GM21717 (cell line): Measurements from ENCODE around the gene SMIM1.
"Not testable (repeated sequence)": the region's sequence is repeated elsewhere in the genome, so short reads cannot be mapped to it uniquely, and the experiment has no call there.

Experiments
- ATAC-seq: cut with Tn5 transposase; IDR thresholded peaks from one replicate; pipeline ENCODE4 v1.9.1; 2021; ENCODE audit warnings: mild to moderate bottlenecking, moderate library complexity; ENCODE audit not compliant: unreplicated experiment

SMIM1 gene

GRCh38 chr1:3736131-3736561 lies 36.4 kb upstream of the SMIM1 start:
- ATAC-seq = no peak

GRCh38 chr1:3736708-3737107 lies 35.8 kb upstream of the SMIM1 start:
- ATAC-seq = no peak

DNA sequence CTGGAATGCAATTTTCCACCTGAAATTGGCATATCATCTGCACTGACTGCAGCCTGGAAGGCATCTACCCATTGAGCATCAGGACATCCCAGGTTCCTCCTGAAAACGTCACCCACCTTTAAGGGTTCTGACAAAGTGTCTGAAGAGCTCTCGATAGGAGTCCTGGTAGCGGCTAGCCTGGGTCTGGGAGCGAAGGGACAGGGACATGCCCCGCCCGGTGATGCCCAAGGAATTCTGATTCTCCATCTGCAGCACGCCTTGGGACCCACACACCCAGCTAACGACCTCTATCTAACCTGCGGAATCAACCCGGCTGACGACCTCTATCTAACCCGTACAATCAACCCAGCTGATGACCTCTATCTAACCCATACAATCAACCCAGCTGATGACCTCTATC lies 33.6 kb upstream of the SMIM1 start:
- ATAC-seq = no peak

DNA sequence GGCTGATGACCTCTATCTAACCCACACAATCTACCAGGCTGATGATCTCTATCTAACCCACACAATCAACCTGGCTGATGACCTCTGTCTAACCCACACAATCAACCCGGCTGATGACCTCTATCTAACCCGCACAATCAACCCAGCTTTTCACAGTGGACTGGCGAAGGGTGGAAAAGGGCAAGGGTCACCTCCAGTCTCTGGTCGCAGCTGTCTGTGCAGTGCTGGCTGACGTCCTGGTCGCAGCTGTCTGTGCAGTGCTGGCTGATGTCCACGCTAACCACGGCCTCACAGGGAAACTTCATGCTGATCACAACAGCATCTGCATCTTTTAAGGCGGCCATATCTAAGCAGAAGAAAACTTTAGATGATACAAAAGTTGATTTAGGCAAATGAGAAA lies 32.5 kb upstream of the SMIM1 start:
- no peak for ATAC-seq

DNA sequence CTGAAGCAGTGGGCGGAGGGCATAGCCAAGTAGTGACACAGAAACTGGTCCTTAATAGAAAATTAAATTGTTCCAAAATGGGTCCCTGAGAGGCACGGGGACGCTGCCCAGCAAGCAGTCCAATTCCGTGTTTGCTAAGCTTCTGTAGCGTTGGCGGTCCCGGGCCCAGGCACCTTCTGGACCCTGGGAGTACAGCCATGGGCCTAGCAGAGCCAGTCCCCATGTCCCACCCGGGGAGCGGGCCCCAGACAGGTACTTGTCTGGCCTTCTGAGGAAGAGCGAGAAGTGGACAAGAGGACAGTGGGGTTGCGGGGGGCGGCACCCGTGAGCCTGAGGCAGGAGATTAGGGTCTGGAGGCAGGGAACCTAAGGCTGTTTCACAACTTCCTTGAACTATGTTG lies 31.8 kb upstream of the SMIM1 start:
- no peak for ATAC-seq

- ATAC-seq = no peak
Measured at GRCh38 chr1:3741566-3742438, 30.7 kb upstream of the SMIM1 start.

DNA sequence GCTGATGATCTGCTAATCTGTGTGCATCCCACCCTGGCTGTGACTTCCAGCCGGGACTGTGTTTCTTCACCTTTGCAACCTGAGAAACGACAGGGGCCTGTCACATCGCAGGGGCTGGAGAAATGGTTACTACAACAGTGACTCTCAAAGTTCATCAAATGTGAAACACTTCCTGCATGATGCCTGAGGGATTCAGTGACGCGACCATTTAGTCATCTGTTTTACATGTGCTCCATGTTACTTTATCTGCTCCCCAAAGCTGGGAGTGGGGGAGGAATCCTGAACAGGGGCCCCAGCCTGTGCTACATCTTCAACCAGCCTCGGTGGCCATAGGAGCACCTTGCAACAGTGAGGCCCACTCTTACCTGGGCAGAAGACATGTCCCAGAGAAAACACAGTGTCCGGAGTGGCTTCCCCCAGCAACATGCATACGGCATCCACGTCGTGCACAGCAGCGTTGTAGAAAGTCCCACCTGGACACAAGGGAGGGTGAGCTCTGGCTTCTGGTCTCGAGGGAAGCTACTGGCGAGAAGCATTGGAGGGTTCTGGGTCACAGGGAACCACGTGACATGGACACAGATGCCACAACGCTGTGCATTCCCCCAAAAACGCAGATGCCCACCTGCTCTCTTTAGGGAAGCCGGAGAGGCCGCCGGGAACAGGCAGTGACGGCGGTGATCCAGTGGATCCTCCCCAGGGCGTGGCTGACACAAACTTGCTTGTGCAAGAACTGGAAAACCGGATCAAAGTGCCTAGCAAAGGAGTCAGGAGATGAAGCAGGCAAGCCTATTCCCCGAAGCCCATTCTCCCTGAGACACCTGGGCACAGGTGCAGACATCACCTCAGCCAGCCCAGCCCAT lies 29.9 kb upstream of the SMIM1 start:
- ATAC-seq = no peak

DNA sequence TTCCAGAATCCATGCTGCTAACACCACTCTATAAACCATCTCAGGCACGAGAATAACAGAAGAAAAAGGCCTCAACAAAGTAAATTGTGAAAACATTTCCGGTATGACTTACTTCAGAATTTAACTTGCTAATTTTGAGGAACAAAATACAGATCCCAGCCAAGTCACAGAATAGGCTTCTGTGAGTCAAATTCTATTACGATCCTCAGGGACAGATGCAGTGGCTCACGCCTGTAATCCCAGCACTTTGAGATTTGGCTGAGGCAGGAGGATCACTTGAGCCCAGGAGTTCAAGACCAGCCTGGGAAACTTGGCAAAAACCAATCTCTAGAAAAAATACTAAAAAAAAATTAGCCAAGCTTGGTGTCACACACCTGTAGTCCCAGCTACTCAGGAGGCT lies 29.1 kb upstream of the SMIM1 start:
- no peak for ATAC-seq

- no peak for ATAC-seq
Measured at GRCh38 chr1:3743826-3744225, 28.7 kb upstream of the SMIM1 start.

DNA sequence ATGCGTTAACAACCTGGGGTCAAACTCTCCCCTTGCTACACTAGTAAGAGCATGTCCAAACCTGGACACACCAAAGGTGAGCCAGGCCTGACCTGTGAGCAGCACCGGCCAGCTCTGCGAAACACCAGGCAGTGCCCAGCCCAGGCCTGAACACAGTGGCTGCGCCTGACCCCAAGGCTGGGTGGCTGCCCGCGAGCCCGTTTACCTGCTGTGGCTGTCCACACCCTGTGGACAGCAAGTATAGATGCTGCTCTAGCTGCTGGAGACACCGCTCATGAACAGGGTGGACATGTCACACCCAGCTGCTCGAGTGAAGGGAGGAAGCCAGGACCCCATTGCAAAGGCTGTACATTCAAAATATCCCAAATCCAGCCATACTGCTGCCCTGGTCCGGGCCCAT lies 27.9 kb upstream of the SMIM1 start:
- no peak for ATAC-seq

DNA sequence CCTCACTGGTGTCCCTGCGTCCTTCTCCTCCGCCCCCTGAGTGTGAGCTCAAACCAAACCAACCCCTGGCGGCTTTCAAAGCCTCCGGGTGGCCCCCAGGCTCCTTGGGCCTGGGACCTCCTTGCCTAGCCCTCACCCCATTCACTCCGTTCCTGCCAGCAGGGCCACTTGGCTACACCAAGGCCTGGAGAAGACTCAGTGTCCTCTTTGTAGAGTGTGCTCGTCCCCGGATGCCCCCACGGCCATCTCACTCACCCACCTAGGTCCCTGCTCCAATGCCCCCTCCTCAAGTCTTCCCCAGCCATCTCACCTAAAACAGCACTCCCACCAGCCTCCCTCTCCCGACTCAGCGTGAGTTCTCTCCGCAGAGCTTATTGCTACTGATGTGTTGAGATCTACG lies 27.5 kb upstream of the SMIM1 start:
- no peak for ATAC-seq

GRCh38 chr1:3745590-3746381 lies 26.8 kb upstream of the SMIM1 start:
- no peak for ATAC-seq

DNA sequence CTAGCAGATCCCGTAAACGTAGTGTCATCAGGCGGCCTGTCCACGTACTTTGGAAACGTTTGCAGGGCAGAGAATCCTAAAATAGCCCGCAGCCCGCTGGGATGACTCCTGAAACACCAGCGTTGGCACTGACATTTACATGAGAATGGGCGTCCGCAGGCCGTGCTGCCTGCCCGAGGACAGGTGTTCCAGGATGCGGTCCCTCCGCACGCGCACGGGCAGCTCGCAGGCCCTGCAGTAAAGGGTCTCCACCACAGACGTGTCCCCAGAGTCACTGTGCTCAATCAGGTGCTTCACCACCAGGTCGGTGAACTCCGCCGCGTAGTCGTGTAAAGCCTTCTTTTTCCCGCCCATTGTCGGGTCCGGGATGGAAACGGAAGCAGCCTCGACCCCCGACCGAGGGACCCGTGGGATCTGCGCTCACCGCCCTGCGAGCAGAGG lies 26.1 kb upstream of the SMIM1 start:
- ATAC-seq = no peak

DNA sequence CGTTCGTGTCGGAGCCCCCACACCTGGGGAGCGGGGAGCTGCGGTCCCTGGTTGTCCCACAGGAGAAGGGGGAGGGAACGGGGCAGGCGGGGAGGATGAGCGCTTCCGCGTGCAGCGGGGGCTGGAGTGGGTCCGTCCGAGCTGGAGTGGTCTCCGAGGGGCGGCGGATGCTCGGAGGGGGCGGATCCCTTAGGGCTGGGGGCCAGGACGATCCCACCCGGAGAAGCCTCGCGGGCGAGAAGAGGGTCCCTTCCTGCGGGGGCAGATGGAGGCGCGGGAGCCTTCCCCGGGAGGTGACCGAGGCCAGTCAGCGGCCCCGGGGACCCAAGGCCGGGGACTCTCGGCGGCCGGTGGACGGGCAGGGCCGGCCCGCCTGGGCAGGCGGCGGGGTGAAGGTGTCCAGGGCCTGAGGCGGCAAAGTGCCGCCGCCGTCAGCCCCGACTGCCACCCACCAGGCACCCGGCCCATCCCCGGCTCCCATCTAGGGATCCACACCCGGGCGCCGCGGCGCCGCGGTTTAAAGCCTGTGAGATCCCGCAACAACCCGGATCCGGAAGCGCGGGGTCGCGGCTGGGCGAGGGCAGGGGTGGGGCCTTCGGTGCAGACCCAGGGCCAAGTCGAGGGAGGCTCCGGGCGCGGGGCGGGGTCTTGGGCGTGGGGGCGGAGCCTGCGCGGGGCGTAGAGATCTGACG lies 25.6 kb upstream of the SMIM1 start:
- ATAC-seq = peak; percentile 86

DNA sequence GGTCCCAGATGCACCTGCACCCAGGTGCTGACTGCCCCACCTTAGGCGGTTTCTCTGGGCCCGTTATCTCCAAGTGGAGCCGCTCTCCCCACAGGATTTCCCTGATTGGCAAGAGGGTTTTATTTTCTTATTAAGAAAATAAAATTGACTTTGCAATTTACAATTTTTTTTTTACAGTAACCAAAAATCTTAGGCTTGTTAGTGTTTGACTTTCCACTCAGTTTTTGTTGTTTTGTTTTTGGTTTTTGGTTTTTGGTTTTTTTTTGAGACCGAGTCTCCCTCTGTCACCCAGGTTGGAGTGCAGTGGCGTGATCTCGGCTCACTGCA lies 25.1 kb upstream of the SMIM1 start:
- no peak for ATAC-seq

DNA sequence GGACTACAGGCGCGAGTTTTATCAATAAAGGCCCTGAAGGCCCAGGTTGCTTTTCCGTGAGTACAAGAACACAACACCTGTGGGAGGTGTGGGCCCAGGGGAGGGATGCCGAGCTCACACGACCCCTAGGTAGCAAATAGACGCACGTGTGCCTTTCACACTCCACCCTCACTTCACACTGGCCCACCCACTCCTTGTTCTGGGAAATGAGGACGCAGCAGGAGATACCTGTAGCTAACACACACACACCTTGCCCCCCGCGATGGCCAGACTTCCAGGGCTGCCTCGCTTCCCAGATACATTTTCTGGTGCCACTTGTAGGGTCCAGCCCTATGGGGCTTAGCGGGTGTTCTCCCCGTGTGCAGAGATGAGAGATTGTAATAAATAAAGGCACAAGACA lies 24.6 kb upstream of the SMIM1 start:
- no peak for ATAC-seq

DNA sequence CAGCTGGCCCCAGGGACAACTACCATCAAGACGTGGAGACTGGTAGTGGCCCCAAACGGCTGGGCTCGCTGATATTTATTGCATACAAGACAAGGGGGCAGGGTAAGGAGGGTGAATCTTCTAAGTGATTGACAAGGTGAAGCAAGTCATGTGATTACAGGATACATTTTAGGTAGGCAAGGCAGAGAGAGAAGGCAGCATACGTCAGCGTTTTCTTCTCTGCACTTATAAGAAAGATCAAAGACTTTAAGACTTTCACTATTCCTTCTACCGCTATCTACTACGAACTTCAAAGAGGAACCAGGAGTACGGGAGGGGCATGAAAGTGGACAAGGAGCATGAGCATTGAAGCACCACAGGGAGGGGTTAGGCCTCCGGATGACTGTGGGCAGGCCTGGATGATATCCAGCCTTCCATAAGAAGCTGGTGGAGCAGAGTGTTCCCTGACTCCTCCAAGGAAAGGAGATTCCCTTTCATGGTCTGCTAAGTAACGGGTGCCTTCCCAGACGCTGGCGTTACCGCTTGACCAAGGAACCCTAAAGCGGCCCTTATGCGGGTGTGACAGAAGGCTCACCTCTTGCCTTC lies 24.1 kb upstream of the SMIM1 start:
- not testable (repeated sequence) for ATAC-seq

- no peak for ATAC-seq
Measured at GRCh38 chr1:3749512-3749911, 23.0 kb upstream of the SMIM1 start.

GRCh38 chr1:3750741-3751140 lies 21.8 kb upstream of the SMIM1 start:
- no peak for ATAC-seq

DNA sequence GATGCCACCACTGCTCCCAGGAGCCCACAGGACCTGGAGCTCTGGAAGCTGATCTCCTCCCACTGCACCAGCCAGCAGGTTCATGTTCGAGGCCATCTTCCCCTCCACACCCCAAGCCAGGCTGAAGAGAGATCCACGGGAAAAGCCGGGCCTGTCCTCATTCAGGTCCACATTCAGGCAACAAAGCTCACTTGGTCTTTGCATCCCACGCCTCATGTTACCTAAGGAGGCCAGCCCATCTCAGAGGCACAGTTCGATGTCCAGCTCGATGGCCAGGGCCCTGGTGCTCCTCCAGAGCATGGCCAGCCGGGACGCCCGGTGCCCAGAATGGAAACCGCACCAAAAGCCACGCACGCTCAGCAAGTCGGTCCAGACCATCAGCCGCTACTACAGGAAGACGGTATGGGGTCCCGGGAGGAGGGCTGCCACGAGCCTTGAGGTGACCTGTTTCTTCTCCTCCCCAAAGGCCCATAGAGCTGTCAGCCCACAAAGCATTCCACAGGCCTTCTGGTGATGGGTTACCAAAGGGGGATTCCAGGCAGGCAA lies 20.1 kb upstream of the SMIM1 start, which contains the start of gene CCDC27:
Gene CCDC27, plus strand, starts transcription at position 51 of the 546 bp plus-strand sequence. Its CDS starts 32 bp downstream, at position 83.
- ATAC-seq = no peak
